GM21717 (cell line): ENCODE data around the gene TXNRD2.

Experiments
- ATAC-seq: cut with Tn5 transposase; IDR thresholded peaks from one replicate; pipeline ENCODE4 v1.9.1; 2021; ENCODE audit warnings: mild to moderate bottlenecking, moderate library complexity; ENCODE audit not compliant: unreplicated experiment

Gene TXNRD2

GRCh38 chr22:19967850-19968449, 26.3 kb upstream of the TXNRD2 start:
- no peak for ATAC-seq

- ATAC-seq = no peak
These were observed 25.5 kb upstream of the TXNRD2 start for GRCh38 chr22:19966908-19967750.

- ATAC-seq = no peak
These were observed 24.4 kb upstream of the TXNRD2 start for GRCh38 chr22:19965771-19966709.

- no peak for ATAC-seq
These were observed 23.2 kb upstream of the TXNRD2 start for GRCh38 chr22:19964701-19965386.

- ATAC-seq = no peak
These were observed 22.4 kb upstream of the TXNRD2 start for GRCh38 chr22:19963863-19964642.

GRCh38 chr22:19962909-19963806, 21.5 kb upstream of the TXNRD2 start:
- no peak for ATAC-seq

GRCh38 chr22:19962246-19962908, 20.8 kb upstream of the TXNRD2 start:
- ATAC-seq = no peak

- ATAC-seq = no peak
These were observed 20.2 kb upstream of the TXNRD2 start for GRCh38 chr22:19961868-19962245.

GRCh38 chr22:19961201-19961580, 19.6 kb upstream of the TXNRD2 start:
- no peak for ATAC-seq

GRCh38 chr22:19960491-19961200, 19.0 kb upstream of the TXNRD2 start:
- ATAC-seq = no peak

- no peak for ATAC-seq
These were observed 18.2 kb upstream of the TXNRD2 start for GRCh38 chr22:19959587-19960490.

GRCh38 chr22:19959043-19959586, 17.5 kb upstream of the TXNRD2 start:
- ATAC-seq = no peak

- no peak for ATAC-seq
These were observed 16.7 kb upstream of the TXNRD2 start for GRCh38 chr22:19958083-19959042.

- ATAC-seq = no peak
These were observed 15.8 kb upstream of the TXNRD2 start for GRCh38 chr22:19957445-19957844.
